ENCODE measurements around the gene SUGP2.

Gene SUGP2

GRCh38 chr19:18951721-18952281 lies 81.5 kb downstream of the SUGP2 start:
- DNase-seq (ENCODE audit: low read depth) = no peak
- H3K4me3 ChIP-seq (ENCODE audit: control insufficient read depth, low read depth, low read length) = no peak overlapping the region
- TF ChIP-seq, protein P1, sequence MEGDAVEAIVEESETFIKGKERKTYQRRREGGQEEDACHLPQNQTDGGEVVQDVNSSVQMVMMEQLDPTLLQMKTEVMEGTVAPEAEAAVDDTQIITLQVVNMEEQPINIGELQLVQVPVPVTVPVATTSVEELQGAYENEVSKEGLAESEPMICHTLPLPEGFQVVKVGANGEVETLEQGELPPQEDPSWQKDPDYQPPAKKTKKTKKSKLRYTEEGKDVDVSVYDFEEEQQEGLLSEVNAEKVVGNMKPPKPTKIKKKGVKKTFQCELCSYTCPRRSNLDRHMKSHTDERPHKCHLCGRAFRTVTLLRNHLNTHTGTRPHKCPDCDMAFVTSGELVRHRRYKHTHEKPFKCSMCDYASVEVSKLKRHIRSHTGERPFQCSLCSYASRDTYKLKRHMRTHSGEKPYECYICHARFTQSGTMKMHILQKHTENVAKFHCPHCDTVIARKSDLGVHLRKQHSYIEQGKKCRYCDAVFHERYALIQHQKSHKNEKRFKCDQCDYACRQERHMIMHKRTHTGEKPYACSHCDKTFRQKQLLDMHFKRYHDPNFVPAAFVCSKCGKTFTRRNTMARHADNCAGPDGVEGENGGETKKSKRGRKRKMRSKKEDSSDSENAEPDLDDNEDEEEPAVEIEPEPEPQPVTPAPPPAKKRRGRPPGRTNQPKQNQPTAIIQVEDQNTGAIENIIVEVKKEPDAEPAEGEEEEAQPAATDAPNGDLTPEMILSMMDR (IDR thresholded peaks at IDR 0.05; ENCODE audit: control insufficient read depth, insufficient read depth, low read depth, low read length, missing control alignments) = no peak

DNA sequence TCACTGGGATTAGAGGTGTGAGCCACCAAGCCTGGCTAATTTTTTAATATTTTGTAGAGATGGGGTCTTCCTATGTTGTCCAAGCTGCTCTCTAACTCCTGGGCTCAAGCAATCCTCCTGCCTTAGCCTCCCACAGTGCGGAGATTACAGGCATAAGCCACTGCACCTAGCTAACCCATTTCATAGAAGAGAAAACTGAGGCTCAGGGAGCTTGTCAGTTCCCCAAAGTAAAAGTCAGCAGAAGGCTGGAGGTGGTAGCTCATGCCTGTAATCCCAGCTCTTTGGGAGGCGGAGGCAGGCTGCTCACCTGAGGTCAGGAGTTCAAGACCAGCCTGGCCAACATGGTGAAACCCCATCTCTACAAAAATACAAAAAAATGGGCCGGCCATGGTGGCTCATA lies 83.5 kb downstream of the SUGP2 start:
- no peak for DNase-seq (ENCODE audit: low read depth)
- TF ChIP-seq, protein P1 (IDR thresholded peaks at IDR 0.05; ENCODE audit: control insufficient read depth, insufficient read depth, low read depth, low read length, missing control alignments) = no peak
- no peak overlapping the region for H3K4me3 ChIP-seq (ENCODE audit: control insufficient read depth, low read depth, low read length)

DNA sequence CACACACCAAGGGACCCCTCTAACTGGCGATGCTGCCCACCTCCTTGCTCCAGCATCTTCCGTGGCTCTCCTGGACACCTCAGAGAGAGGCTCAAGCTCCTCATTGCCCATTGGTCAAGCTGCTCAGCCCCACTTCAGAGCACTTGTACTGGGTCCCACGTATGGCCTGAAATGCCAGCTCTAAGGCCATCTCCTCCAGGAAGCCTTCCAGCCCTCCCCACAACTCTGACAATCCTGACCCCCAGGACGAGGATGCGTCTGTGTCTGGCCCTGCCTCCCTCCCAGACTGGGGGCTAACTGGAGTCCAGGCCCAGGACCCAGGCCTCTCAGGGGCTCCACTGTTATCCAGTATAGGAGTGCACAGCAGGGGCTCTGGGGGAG lies 84.4 kb downstream of the SUGP2 start:
- no peak for DNase-seq (ENCODE audit: low read depth)
- no peak overlapping the region for H3K4me3 ChIP-seq (ENCODE audit: control insufficient read depth, low read depth, low read length)
- TF ChIP-seq, protein P1 (IDR thresholded peaks at IDR 0.05; ENCODE audit: control insufficient read depth, insufficient read depth, low read depth, low read length, missing control alignments) = no peak

DNA sequence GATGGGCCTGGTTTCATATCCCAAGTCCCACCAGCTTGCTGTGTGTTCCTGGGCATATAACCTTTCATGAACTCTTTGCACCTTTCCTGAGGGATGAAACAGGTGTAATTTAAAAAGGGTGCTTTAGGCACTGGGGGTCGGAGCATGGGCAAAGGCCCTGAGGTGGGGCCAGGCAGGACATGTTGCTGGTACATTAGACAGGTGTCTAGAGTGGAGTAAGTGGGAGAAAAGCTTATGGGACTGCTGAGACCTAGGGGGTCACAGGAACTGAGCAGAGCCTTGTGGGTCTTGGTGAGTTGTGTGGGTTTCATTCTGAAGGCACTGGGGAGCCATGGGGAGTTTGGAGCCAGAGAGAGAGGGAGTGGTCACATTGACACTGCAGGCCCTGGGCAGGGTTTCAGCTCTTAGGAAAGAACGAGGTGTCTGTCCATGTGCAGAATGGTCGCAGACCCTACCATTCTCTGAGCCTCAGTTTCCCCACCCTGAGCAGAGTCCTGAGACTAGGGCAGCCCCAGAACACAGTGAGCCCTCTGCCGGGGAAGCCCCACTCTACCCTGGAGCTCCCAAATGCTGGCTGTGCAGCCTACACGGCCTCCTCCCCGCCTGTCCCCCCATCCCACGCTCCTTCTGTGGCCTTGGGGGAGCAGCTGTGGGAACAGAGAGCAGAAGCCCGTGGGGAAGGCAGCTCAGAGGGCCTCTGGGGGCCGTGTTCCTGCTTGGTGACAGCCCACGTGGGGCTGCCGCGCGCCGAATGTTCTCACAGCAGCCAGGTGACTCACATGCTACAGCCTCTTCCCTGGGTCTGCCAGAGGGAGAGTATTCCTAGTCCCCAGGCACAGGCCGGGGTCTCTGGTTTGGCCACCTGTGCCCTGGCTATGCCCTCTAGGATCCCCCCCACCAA lies 85.0 kb downstream of the SUGP2 start:
- DNase-seq (ENCODE audit: low read depth) = no peak
- no peak overlapping the region for H3K4me3 ChIP-seq (ENCODE audit: control insufficient read depth, low read depth, low read length)
- TF ChIP-seq, protein P1 (IDR thresholded peaks at IDR 0.05; ENCODE audit: control insufficient read depth, insufficient read depth, low read depth, low read length, missing control alignments) = no peak

DNA sequence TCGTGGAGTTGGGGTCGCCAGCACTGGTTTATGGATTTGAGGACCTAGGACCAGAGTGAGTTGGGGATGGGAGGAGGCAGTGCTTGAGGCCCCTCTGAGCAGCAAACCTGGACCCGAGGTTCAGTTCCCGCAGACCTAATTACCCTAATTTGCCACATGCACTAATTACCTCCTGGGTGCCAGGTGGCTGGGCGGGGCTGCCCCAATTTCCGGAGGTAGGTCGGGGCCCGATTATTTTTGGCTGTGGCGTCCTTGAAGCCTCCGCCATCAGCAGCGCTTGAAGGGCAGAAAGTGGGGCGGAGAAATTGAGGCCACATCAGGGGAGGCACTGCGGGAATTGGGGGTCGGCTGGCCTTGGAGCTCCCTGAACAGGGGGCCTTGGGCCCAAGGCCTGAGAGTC lies 86.4 kb downstream of the SUGP2 start:
- TF ChIP-seq, protein P1 (IDR thresholded peaks at IDR 0.05; ENCODE audit: control insufficient read depth, insufficient read depth, low read depth, low read length, missing control alignments) = no peak
- no peak for DNase-seq (ENCODE audit: low read depth)
- H3K4me3 ChIP-seq (ENCODE audit: control insufficient read depth, low read depth, low read length) = no peak overlapping the region

DNA sequence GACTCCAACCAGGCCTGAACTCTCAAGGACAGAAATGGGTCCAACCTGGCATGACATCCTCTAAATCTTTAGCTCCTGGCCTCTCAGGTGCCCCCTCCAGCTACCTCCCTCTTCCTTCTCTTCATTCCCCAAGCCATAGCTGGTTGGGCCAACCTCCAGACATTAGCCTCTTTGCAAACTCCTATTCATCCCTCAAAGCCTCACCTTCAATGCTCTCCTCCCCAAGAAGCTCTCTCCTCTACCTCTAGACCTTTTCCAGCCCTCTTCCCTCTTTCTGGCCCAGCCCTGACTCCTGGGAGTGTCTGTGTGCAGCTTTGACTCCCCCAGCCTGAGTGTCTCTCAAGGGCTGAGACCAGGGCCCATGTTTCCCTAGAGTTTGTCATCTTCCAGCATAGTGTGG lies 87.0 kb downstream of the SUGP2 start:
- no peak for DNase-seq (ENCODE audit: low read depth)
- H3K4me3 ChIP-seq (ENCODE audit: control insufficient read depth, low read depth, low read length) = no peak overlapping the region
- TF ChIP-seq, protein P1 (IDR thresholded peaks at IDR 0.05; ENCODE audit: control insufficient read depth, insufficient read depth, low read depth, low read length, missing control alignments) = no peak
